IMR-90 (cell line): ENCODE measurements around the gene IFNL1.

ENCODE experiments used
- CEBPB ChIP-seq: IDR thresholded peaks from 2 replicates; pipeline ENCODE4 v1.6.1; 2012; ENCODE audit warnings: low read depth, low read length, improper control_type of control experiment
- FOS ChIP-seq: fragments of 150-350 bp; IDR thresholded peaks from 2 replicates; pipeline ENCODE4 v1.6.1; 2016; ENCODE audit warnings: low read depth, low read length
- MAZ ChIP-seq: IDR thresholded peaks from 2 replicates; pipeline ENCODE4 v1.6.1; 2012; ENCODE audit warnings: low read depth, mild to moderate bottlenecking, low read length, improper control_type of control experiment, moderate library complexity, borderline replicate concordance
- POLR2A ChIP-seq: IDR thresholded peaks from 2 replicates; pipeline ENCODE4 v1.6.1; 2012; ENCODE audit warnings: mild to moderate bottlenecking, low read depth, low read length
- RAD21 ChIP-seq: IDR thresholded peaks from 2 replicates; pipeline ENCODE4 v1.6.1; 2012; ENCODE audit warnings: low read length, improper control_type of control experiment
- SMC3 ChIP-seq: fragments of 150-350 bp; IDR thresholded peaks from 2 replicates; pipeline ENCODE4 v1.6.1; 2016; ENCODE audit warnings: low read depth, mild to moderate bottlenecking, antibody characterized with exemption, low read length, moderate library complexity
- TF ChIP-seq, protein P1 (sequence below): conservative IDR thresholded peaks from 2 replicates; pipeline ENCODE4 v1.5.1; 2012; ENCODE audit warnings: mild to moderate bottlenecking, low read depth, low read length, improper control_type of control experiment
- TF ChIP-seq, protein P2 (sequence below): fragments of 150-350 bp; IDR thresholded peaks from 2 replicates; pipeline ENCODE4 v1.6.1; 2017; ENCODE audit warnings: mild to moderate bottlenecking, antibody characterized with exemption, low read length, low read depth

DNA sequence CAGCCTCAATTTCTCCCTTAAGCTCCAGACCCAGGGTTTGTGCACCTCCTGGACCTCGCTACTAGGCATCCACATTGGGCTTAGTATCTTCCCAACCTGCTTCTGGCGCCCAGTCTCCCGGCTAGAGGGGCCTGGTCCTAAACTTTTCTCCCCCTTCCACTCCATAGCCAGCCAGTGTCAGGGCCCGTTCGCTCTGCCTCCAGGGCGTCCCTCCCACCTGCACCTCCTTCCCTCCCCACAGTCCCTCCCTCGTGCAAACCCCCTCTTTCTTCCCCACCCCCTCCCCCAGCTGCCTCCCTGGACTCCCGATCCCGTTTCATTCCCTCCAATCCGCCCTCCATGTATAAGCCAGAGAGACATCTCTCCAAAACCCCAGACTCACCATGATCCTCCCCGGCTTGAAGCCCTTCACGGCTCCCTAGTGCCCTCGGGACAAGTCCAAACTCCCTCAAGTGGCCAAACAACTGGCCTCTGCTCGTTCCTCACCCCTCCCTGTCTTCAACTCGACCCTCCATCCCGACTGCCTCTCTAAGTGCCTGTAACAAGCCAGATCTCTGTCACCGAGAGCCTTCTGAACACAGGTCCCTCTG, 45.0 kb downstream of the IFNL1 start:
- TF ChIP-seq POLR2A (no peak), MAZ (0 out of 2 replicates have a peak, but pooled peaks have one; percentile 46), FOS (no peak), RAD21 (peak; percentile 20), CEBPB (no peak), SMC3 (no peak)
- TF ChIP-seq, protein P1, sequence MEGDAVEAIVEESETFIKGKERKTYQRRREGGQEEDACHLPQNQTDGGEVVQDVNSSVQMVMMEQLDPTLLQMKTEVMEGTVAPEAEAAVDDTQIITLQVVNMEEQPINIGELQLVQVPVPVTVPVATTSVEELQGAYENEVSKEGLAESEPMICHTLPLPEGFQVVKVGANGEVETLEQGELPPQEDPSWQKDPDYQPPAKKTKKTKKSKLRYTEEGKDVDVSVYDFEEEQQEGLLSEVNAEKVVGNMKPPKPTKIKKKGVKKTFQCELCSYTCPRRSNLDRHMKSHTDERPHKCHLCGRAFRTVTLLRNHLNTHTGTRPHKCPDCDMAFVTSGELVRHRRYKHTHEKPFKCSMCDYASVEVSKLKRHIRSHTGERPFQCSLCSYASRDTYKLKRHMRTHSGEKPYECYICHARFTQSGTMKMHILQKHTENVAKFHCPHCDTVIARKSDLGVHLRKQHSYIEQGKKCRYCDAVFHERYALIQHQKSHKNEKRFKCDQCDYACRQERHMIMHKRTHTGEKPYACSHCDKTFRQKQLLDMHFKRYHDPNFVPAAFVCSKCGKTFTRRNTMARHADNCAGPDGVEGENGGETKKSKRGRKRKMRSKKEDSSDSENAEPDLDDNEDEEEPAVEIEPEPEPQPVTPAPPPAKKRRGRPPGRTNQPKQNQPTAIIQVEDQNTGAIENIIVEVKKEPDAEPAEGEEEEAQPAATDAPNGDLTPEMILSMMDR = peak; percentile 11; the same call in 1 of the 2 replicates
- TF ChIP-seq, protein P2, sequence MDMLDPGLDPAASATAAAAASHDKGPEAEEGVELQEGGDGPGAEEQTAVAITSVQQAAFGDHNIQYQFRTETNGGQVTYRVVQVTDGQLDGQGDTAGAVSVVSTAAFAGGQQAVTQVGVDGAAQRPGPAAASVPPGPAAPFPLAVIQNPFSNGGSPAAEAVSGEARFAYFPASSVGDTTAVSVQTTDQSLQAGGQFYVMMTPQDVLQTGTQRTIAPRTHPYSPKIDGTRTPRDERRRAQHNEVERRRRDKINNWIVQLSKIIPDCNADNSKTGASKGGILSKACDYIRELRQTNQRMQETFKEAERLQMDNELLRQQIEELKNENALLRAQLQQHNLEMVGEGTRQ = no peak
